Sigmoid colon (tissue), 7 donors: Measurements from ENCODE around the gene GSE1. TPM values are rescaled to one million over a fixed set of nuclear protein-coding genes. Genes with fewer than 3 reads are reported as not detected.
A peak's percentile ranks its signal among the peaks of the same experiment; 100 is the strongest.

Experiments used
- DNase-seq: peaks from one replicate; pipeline ENCODE4 v3.0.0-alpha.2; 2019
- H3K27ac ChIP-seq, 4 donors: fragments of 200-600 bp; sonication (generic); one replicate each; pipeline ENCODE4 v1.5.1; 2016 to 2019; ENCODE audit warnings: mild to moderate bottlenecking in 1 of 4
- H3K27me3 ChIP-seq, 3 donors: fragments of 200-600 bp; sonication (generic); one replicate each; pipeline ENCODE4 v1.5.1; 2019; ENCODE audit warnings: mild to moderate bottlenecking in 1 of 3
- H3K36me3 ChIP-seq, 4 donors: fragments of 200-600 bp; sonication (generic); one replicate each; pipeline ENCODE4 v1.5.1; 2016 to 2019
- H3K4me1 ChIP-seq, 4 donors: fragments of 200-600 bp; sonication (generic); one replicate each; pipeline ENCODE4 v1.5.1; 2017 to 2019
- H3K4me3 ChIP-seq, 4 donors: fragments of 200-600 bp; sonication (generic); one replicate each; pipeline ENCODE4 v1.5.1; 2017 to 2019; ENCODE audit warnings: mild to moderate bottlenecking in 2 of 4, moderate library complexity in 1 of 4
- H3K9me3 ChIP-seq, 4 donors: fragments of 200-600 bp in 3 of 4; sonication (generic) in 3 of 4; one replicate each; pipeline versions ENCODE4 v1.5.1 to v1.6.1; 2013 to 2019
- EP300 ChIP-seq, 4 donors: sonication (generic); formaldehyde crosslinking; IDR thresholded peaks; one replicate each; pipeline ENCODE4 v1.6.1; 2017; ENCODE audit warnings: antibody characterized with exemption in 4 of 4
- POLR2A ChIP-seq, 2 donors: fragments of 450-650 bp; IDR thresholded peaks; one replicate each; pipeline ENCODE4 v1.6.1; 2016; ENCODE audit warnings: antibody characterized with exemption in 2 of 2, mild to moderate bottlenecking in 2 of 2, moderate library complexity in 2 of 2
- POLR2AphosphoS5 ChIP-seq, 4 donors: sonication (generic); formaldehyde crosslinking; IDR thresholded peaks; one replicate each; pipeline ENCODE4 v1.6.1; 2017; ENCODE audit warnings: antibody characterized with exemption in 4 of 4
- WGBS, 2 donors: extraction: QIAGEN DNeasy Blood & Tissue Kit; methylation state at CpG; one replicate each; pipeline ENCODE4 v1.1.7; 2013; 5-methylcytosine and 5-hydroxymethylcytosine counted together
- intact Hi-C: fragments of 100-400 bp; cut with DNase I; formaldehyde crosslinking; loops from one replicate; pipeline ENCODE4 v1.15.1; 2023
- polyA plus RNA-seq, 3 donors: library from polyadenylated mRNA; stranded (reverse); fragments of 200-250 nt; gene quantifications; one replicate each; pipeline ENCODE4 v1.2.3, GENCODE V29; 2013
- total RNA-seq, 4 donors: library from RNA; depleted of rRNA; stranded (reverse); fragments of >200 nt; gene quantifications; one replicate each; pipeline ENCODE4 v1.1.0, GENCODE V29; 2016
- TF ChIP-seq, protein P1 (sequence below), 4 experiments: fragments of 450-650 bp in 3 of 4; fragments of 200-600 bp in 1 of 4; IDR thresholded peaks; one replicate each; pipeline ENCODE4 v1.5.1; 2016 to 2019; ENCODE audit warnings: antibody characterized with exemption in 4 of 4, mild to moderate bottlenecking in 3 of 4, moderate library complexity in 2 of 4
- donor health status: healthy with polysubstance abuse.
- donor health status: Bipolar disorder and iron deficiency.
- donor health status: healthy.

GSE1 gene
- total and polyA plus RNA-seq, 7 donors, result 12.0 to 76.7 (median 42.5) TPM

DNA sequence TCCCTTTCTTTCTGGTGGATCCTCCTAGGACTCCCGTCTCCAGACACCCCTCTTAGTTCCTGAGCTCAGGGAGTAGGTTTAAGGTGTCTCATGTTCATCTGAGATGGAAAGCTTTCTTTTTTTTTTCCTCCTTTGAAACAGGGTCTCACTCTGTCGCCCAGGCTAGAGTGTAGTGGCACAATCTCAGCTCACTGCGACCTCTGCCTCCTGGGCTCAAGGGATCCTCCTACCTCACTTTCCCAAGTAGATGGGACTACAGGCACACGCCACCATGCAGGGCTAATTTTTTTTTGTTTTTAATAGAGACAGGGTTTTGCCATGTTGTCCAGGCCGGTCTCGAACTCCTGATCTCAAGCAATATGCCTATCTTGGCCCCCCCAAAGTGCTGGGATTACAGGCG is 3.6 kb upstream of the GSE1 start:
- WGBS, 2 donors, result 92 to 94% methylated on average over 7 of the region's 7 CpGs
- peaks cover 0 to 90% (median 82%) of the 10 kb centered on the region in 4 donors for H3K4me1 ChIP-seq
- H3K4me3 ChIP-seq, result no peak overlapping the region
- no peaks in the 10 kb centered on the region for H3K36me3 ChIP-seq
- peak overlapping the region in 1 of 4 donors; percentile 93 for H3K27ac ChIP-seq
- H3K9me3 ChIP-seq, result no peaks in the 10 kb centered on the region
- intact Hi-C loops, result no loop called here
- H3K27me3 ChIP-seq, result no peaks in the 10 kb centered on the region
- DNase-seq, result no peak
- TF ChIP-seq, protein P1, sequence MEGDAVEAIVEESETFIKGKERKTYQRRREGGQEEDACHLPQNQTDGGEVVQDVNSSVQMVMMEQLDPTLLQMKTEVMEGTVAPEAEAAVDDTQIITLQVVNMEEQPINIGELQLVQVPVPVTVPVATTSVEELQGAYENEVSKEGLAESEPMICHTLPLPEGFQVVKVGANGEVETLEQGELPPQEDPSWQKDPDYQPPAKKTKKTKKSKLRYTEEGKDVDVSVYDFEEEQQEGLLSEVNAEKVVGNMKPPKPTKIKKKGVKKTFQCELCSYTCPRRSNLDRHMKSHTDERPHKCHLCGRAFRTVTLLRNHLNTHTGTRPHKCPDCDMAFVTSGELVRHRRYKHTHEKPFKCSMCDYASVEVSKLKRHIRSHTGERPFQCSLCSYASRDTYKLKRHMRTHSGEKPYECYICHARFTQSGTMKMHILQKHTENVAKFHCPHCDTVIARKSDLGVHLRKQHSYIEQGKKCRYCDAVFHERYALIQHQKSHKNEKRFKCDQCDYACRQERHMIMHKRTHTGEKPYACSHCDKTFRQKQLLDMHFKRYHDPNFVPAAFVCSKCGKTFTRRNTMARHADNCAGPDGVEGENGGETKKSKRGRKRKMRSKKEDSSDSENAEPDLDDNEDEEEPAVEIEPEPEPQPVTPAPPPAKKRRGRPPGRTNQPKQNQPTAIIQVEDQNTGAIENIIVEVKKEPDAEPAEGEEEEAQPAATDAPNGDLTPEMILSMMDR (IDR thresholded peaks at IDR 0.05), result no peak
- TF ChIP-seq EP300 (IDR thresholded peaks at IDR 0.05), result no peak

DNA sequence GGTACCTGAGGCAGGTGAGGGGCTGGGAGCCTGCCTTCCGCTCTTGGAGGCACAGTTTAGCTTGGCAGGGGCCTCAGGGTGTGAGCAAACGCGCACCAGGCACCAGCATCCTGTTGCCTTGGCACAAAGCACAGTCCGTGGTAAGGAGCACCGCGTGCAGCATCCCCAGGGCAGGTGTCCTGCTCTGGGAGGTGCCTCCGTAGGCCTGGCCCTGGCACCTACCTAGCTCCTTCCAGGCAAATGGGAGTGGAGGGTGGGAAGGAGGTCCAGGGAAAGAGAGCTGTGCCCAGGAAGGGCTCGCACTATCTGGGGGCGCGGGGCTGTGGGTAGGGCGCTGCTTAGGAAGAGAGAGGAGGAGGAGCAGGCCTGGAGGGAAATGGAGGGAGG is 3.1 kb upstream of the GSE1 start:
- peaks cover 0 to 93% (median 85%) of the 10 kb centered on the region in 4 donors for H3K4me1 ChIP-seq
- peak overlapping the region in 3 of 4 donors; percentile 93 to 97 (median 95) for H3K27ac ChIP-seq
- WGBS, 2 donors, result 17 to 33% methylated on average over 11 of the region's 11 CpGs
- H3K9me3 ChIP-seq, result no peaks in the 10 kb centered on the region
- no peak for DNase-seq
- no peaks in the 10 kb centered on the region for H3K27me3 ChIP-seq
- intact Hi-C loops, result loop anchor here (1.0 to 10.0 kb wide), 4 partner anchors 55 to 305 kb away; no protein-coding TSS in a partner anchor
- TF ChIP-seq, protein P1 (IDR thresholded peaks at IDR 0.05), result no peak
- TF ChIP-seq POLR2A (IDR thresholded peaks at IDR 0.05) (no peak), POLR2AphosphoS5 (IDR thresholded peaks at IDR 0.05) (no peak), EP300 (IDR thresholded peaks at IDR 0.05) (no peak)
- no peaks in the 10 kb centered on the region for H3K36me3 ChIP-seq
- H3K4me3 ChIP-seq, result peak overlapping the region in 2 of 4 donors; percentile 65 to 71

- H3K9me3 ChIP-seq, result no peaks in the 10 kb centered on the region
- 1 to 4% methylated on average over 39 of the region's 39 CpGs for WGBS, 2 donors
- H3K36me3 ChIP-seq, result no peaks in the 10 kb centered on the region
- H3K4me3 ChIP-seq, result peak overlapping the region in 3 of 4 donors; percentile 65 to 71 (median 71)
- no peaks in the 10 kb centered on the region for H3K27me3 ChIP-seq
- H3K4me1 ChIP-seq, result peaks cover 0 to 93% (median 85%) of the 10 kb centered on the region in 4 donors
- intact Hi-C loops, result loop anchor here (1.0 to 10.0 kb wide), 5 partner anchors 55 to 306 kb away; no protein-coding TSS in a partner anchor
- peak overlapping the region; percentile 93 to 97 (median 95) for H3K27ac ChIP-seq
- peak; percentile 96 for DNase-seq
- TF ChIP-seq POLR2AphosphoS5 (IDR thresholded peaks at IDR 0.05), result no peak
- TF ChIP-seq, protein P1 (IDR thresholded peaks at IDR 0.05), result peak; percentile 98 to 99 (median 98)
- TF ChIP-seq EP300 (IDR thresholded peaks at IDR 0.05), result no peak
- no peak for TF ChIP-seq POLR2A (IDR thresholded peaks at IDR 0.05)
Observed at GRCh38 chr16:85610446-85611193, 2.5 kb upstream of the GSE1 start.

DNA sequence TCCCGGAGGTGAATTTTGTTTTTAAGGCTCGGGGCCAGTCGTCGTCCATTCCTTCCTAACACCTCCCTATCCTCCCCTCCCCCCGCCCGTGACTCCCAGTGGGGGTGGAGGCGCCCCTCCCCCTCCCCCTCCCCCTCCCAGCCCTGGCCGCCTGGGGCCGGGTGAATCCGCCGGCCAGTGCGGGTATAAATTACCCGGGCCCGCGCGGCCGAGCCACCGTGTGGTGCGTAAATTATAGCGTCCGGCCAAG is 2.0 kb upstream of the GSE1 start:
- H3K4me3 ChIP-seq, result peak overlapping the region; percentile 51 to 71 (median 68)
- TF ChIP-seq POLR2AphosphoS5 (IDR thresholded peaks at IDR 0.05), result no peak
- no peak for TF ChIP-seq EP300 (IDR thresholded peaks at IDR 0.05)
- no peak for TF ChIP-seq POLR2A (IDR thresholded peaks at IDR 0.05)
- TF ChIP-seq, protein P1 (IDR thresholded peaks at IDR 0.05), result no peak
- no peaks in the 10 kb centered on the region for H3K9me3 ChIP-seq
- WGBS, 2 donors, result 1 to 3% methylated on average over 20 of the region's 21 CpGs
- DNase-seq, result no peak
- peaks cover 0 to 93% (median 85%) of the 10 kb centered on the region in 4 donors for H3K4me1 ChIP-seq
- no peaks in the 10 kb centered on the region for H3K27me3 ChIP-seq
- no peaks in the 10 kb centered on the region for H3K36me3 ChIP-seq
- intact Hi-C loops, result loop anchor here (1.0 to 10.0 kb wide), 4 partner anchors 149 to 306 kb away; no protein-coding TSS in a partner anchor
- peak overlapping the region; percentile 93 to 97 (median 95) for H3K27ac ChIP-seq
